Neural cell (in vitro differentiated cells): ENCODE data around the gene DLG2. TPM values are rescaled to one million over a fixed set of nuclear protein-coding genes. Genes with fewer than 3 reads are reported as not detected.

ENCODE experiments used
- H2AFZ ChIP-seq: fragments of 200-600, 300-800 bp; sonication (generic), shearing (Covaris generic); 2 replicates; pipeline ENCODE4 v1.6.0; 2014; ENCODE audit warnings: low read depth, mild to moderate bottlenecking, antibody characterized with exemption, low read length, moderate library complexity
- H3F3A ChIP-seq: fragments of 200-600 bp; shearing (Covaris generic); 2 replicates; pipeline ENCODE4 v1.6.1; 2016; ENCODE audit warnings: mild to moderate bottlenecking, moderate library complexity, mixed read lengths, antibody characterized with exemption, low read length; ENCODE audit not compliant: insufficient read depth, poor library complexity, severe bottlenecking
- H3K27ac ChIP-seq: fragments of 200-600, 300-800 bp; sonication (generic), shearing (Covaris generic); 2 replicates; pipeline ENCODE4 v1.5.1; 2014; ENCODE audit warnings: mild to moderate bottlenecking, low read length, moderate library complexity
- H3K27me3 ChIP-seq: fragments of 300-800, 200-600 bp; sonication (generic), shearing (Covaris generic); 2 replicates; pipeline ENCODE4 v1.6.0; 2014; ENCODE audit warnings: mild to moderate bottlenecking, low read depth, low read length, moderate library complexity; ENCODE audit not compliant: insufficient read depth
- H3K36me3 ChIP-seq: fragments of 300-800, 200-600 bp; sonication (generic), shearing (Covaris generic); 2 replicates; pipeline ENCODE4 v1.5.1; 2014; ENCODE audit warnings: mild to moderate bottlenecking, antibody characterized with exemption, low read length, moderate library complexity; ENCODE audit not compliant: insufficient read depth
- H3K4me2 ChIP-seq: fragments of 300-800, 200-600 bp; sonication (generic), shearing (Covaris generic); 2 replicates; pipeline ENCODE4 v1.6.0; 2014; ENCODE audit warnings: mild to moderate bottlenecking, low read length
- H3K4me3 ChIP-seq: fragments of 300-800, 200-600 bp; sonication (generic), shearing (Covaris generic); 2 replicates; pipeline ENCODE4 v1.5.1; 2014; ENCODE audit warnings: mild to moderate bottlenecking, low read length, moderate library complexity
- H3K79me2 ChIP-seq: fragments of 200-600 bp; shearing (Covaris generic); replicated peaks from 2 replicates; pipeline ENCODE4 v1.6.0; 2014; ENCODE audit warnings: mild to moderate bottlenecking, low read length, moderate library complexity; ENCODE audit not compliant: insufficient read depth
- H3K9ac ChIP-seq: fragments of 300-800, 200-600 bp; sonication (generic), shearing (Covaris generic); 2 replicates; pipeline ENCODE4 v1.6.1; 2016; ENCODE audit warnings: mild to moderate bottlenecking, low read length, mixed read lengths
- H3K9me2 ChIP-seq: fragments of 200-600 bp; shearing (Covaris generic); 2 replicates; pipeline ENCODE4 v1.6.1; 2016; ENCODE audit warnings: mild to moderate bottlenecking, low read length, mixed read lengths; ENCODE audit not compliant: insufficient read depth
- H3K9me3 ChIP-seq: fragments of 200-600, 300-800 bp; sonication (generic), shearing (Covaris generic); 2 replicates; pipeline ENCODE4 v1.6.1; 2016; ENCODE audit warnings: mild to moderate bottlenecking, mixed run types, low read length, moderate library complexity, mixed read lengths
- H4K20me1 ChIP-seq: fragments of 200-600 bp; shearing (Covaris generic); 2 replicates; pipeline ENCODE4 v1.6.1; 2016; ENCODE audit warnings: mild to moderate bottlenecking, mixed run types; ENCODE audit not compliant: insufficient read depth
- CTCF ChIP-seq: fragments of 450-650 bp; IDR thresholded peaks from 2 replicates; pipeline ENCODE4 v1.5.1; 2014; ENCODE audit warnings: antibody characterized with exemption, mild to moderate bottlenecking, moderate library complexity; ENCODE audit not compliant: poor library complexity, severe bottlenecking
- EP300 ChIP-seq: fragments of 450-650 bp; conservative IDR thresholded peaks from 2 replicates; pipeline ENCODE4 v1.6.1; 2014; ENCODE audit warnings: antibody characterized with exemption, mild to moderate bottlenecking, moderate library complexity; ENCODE audit not compliant: poor library complexity, severe bottlenecking
- EZH2 ChIP-seq: fragments of 200-600, 300-800 bp; shearing (Covaris generic), sonication (generic); IDR thresholded peaks from 2 replicates; pipeline ENCODE4 v1.6.1; 2014; ENCODE audit warnings: antibody characterized with exemption, low read length, borderline replicate concordance, mild to moderate bottlenecking; ENCODE audit not compliant: insufficient read depth, poor library complexity, severe bottlenecking
- MXI1 ChIP-seq: fragments of 450-650 bp; conservative IDR thresholded peaks from 2 replicates; pipeline ENCODE4 v1.6.1; 2014; ENCODE audit warnings: antibody characterized with exemption, mild to moderate bottlenecking; ENCODE audit not compliant: poor library complexity, severe bottlenecking
- POLR2AphosphoS5 ChIP-seq: IDR thresholded peaks from 2 replicates; pipeline ENCODE4 v1.6.1; 2012
- RAD21 ChIP-seq: fragments of 450-650 bp; conservative IDR thresholded peaks from 2 replicates; pipeline ENCODE4 v1.6.1; 2014; ENCODE audit warnings: antibody characterized with exemption, mild to moderate bottlenecking, moderate library complexity
- REST ChIP-seq: IDR thresholded peaks from 2 replicates; pipeline ENCODE4 v1.6.1; 2012; ENCODE audit warnings: borderline replicate concordance
- SMC3 ChIP-seq: fragments of 450-650 bp; conservative IDR thresholded peaks from 2 replicates; pipeline ENCODE4 v1.6.1; 2014; ENCODE audit warnings: antibody characterized with exemption, mild to moderate bottlenecking, moderate library complexity; ENCODE audit not compliant: poor library complexity
- TAF1 ChIP-seq: IDR thresholded peaks from 2 replicates; pipeline ENCODE4 v1.6.1; 2012; ENCODE audit warnings: low read depth
- polyA plus RNA-seq: library from polyadenylated mRNA; depleted of rRNA; stranded (reverse); fragments of >200 nt; gene quantifications from 2 replicates; pipeline ENCODE4 v1.2.3, GENCODE V29; 2014

The DLG2 gene
- polyA plus RNA-seq, 1 donor from 2014 or later: 179 TPM

GRCh38 chr11:83979593-83979992 is 1647.6 kb downstream of the DLG2 start:
- Histone ChIP-seq H3K4me3 (no peak overlapping the region), H3K27ac (peak overlapping the region; percentile 50), H3K9me2 (no peaks in the 10 kb centered on the region), H3K9ac (no peak overlapping the region), H3K36me3 (no peaks in the 10 kb centered on the region), H3K9me3 (no peaks in the 10 kb centered on the region), H3K4me2 (no peak overlapping the region), H3F3A (no peaks in the 10 kb centered on the region), H3K79me2 (no peaks in the 10 kb centered on the region), H2AFZ (no peak overlapping the region), H4K20me1 (no peaks in the 10 kb centered on the region), H3K27me3 (no peaks in the 10 kb centered on the region)
- TF ChIP-seq MXI1: no peak
- TF ChIP-seq EP300: peak; percentile 48

GRCh38 chr11:83978942-83979341 is 1648.2 kb downstream of the DLG2 start:
- TF ChIP-seq SMC3: no peak
- no peak for TF ChIP-seq EZH2
- no peak for TF ChIP-seq MXI1
- no peak for TF ChIP-seq TAF1
- TF ChIP-seq REST: no peak
- no peak for TF ChIP-seq CTCF
- TF ChIP-seq RAD21: no peak
- no peak for TF ChIP-seq POLR2AphosphoS5
- TF ChIP-seq EP300: no peak
- Histone ChIP-seq H3K27ac (peak overlapping the region; percentile 50), H3F3A (no peaks in the 10 kb centered on the region), H4K20me1 (no peaks in the 10 kb centered on the region), H3K4me3 (no peak overlapping the region), H3K9me3 (no peaks in the 10 kb centered on the region), H3K9me2 (no peaks in the 10 kb centered on the region), H3K4me2 (no peak overlapping the region), H3K27me3 (no peaks in the 10 kb centered on the region), H3K9ac (no peak overlapping the region), H2AFZ (no peak overlapping the region), H3K36me3 (no peaks in the 10 kb centered on the region), H3K79me2 (no peaks in the 10 kb centered on the region)

GRCh38 chr11:83976086-83976485 is 1651.1 kb downstream of the DLG2 start:
- Histone ChIP-seq H3F3A (no peaks in the 10 kb centered on the region), H2AFZ (no peak overlapping the region), H3K79me2 (no peaks in the 10 kb centered on the region), H3K4me3 (no peak overlapping the region), H4K20me1 (no peaks in the 10 kb centered on the region), H3K36me3 (no peaks in the 10 kb centered on the region), H3K9me2 (no peaks in the 10 kb centered on the region), H3K4me2 (no peak overlapping the region), H3K9me3 (no peaks in the 10 kb centered on the region), H3K27ac (no peak overlapping the region), H3K27me3 (no peaks in the 10 kb centered on the region), H3K9ac (no peak overlapping the region)
- TF ChIP-seq EP300: no peak
- no peak for TF ChIP-seq SMC3
- no peak for TF ChIP-seq TAF1
- no peak for TF ChIP-seq RAD21
- no peak for TF ChIP-seq REST
- no peak for TF ChIP-seq EZH2
- no peak for TF ChIP-seq POLR2AphosphoS5
- TF ChIP-seq MXI1: no peak
